GM10266 (cell line): ENCODE results near the gene PAK6.

Experiments
- DNase-seq: peaks from one replicate; pipeline ENCODE4 v3.0.0; 2012; ENCODE audit errors: extremely low spot score
- TF ChIP-seq, protein P1 (sequence below): IDR thresholded peaks from 2 replicates; pipeline ENCODE4 v1.5.1; 2012; ENCODE audit warnings: mild to moderate bottlenecking, low read depth; ENCODE audit not compliant: control insufficient read depth, insufficient read depth; ENCODE audit errors: missing control alignments

PAK6 gene

DNA sequence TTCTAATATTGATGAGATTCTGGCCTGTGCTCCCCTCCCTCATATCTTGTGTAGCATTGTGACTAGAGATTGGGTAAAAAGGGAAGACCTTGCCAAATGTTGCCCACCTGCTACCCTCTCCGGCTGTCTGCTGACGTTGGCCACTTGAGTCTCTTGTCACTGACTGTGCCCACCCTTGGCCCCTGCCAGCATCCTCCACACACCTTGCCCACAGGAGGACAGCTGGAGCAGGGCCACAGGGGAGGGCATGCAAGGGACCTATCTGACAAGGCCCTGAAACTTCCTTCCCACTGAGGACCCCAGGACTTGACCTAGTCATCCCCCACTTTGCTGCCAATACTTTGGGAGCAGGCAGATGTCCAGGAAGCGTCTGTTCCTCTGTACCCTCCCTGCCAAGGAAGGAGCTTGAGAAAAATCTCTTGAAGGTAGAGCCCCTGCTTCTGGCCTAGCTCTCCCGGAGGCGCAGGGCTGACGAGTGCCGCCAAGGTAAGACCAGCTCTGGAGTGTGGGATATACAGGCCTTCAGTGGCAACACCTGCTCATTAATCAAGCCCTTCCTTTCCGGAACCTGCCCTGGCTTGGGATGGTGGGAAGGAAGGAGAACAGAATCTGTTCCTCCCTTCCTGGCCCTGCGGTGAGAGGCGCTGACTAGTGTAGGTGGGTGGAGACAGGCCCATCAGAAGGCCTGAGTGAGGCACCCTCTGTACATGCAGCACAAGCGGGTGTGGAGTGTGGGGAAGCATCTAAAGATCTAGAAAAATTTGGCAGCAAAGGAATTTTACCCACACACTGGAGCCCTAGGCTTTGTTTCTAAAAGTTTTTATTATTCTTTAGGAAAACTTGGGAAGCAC is 4.9 kb upstream of the PAK6 start:
- DNase-seq: no peak
- TF ChIP-seq, protein P1, sequence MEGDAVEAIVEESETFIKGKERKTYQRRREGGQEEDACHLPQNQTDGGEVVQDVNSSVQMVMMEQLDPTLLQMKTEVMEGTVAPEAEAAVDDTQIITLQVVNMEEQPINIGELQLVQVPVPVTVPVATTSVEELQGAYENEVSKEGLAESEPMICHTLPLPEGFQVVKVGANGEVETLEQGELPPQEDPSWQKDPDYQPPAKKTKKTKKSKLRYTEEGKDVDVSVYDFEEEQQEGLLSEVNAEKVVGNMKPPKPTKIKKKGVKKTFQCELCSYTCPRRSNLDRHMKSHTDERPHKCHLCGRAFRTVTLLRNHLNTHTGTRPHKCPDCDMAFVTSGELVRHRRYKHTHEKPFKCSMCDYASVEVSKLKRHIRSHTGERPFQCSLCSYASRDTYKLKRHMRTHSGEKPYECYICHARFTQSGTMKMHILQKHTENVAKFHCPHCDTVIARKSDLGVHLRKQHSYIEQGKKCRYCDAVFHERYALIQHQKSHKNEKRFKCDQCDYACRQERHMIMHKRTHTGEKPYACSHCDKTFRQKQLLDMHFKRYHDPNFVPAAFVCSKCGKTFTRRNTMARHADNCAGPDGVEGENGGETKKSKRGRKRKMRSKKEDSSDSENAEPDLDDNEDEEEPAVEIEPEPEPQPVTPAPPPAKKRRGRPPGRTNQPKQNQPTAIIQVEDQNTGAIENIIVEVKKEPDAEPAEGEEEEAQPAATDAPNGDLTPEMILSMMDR: no peak

DNA sequence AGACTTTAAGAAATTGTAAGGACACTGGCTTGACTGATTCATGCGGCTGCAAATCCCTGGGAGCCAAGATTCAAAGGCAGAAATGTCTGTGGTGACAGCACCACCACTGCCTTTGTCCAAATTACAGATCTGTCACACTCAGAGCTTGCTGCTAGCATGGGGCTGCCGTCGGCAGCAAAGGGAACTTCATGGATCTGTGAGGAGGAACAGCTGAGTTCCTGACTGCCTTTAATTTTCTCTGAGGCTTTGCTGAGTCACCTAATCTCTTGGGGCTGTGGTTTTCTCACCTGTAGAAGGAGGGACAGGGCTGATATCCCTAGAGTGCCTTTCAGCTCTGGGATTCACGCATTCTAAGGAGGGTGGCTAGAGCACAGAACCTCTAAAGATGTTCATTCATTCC is 4.1 kb upstream of the PAK6 start:
- TF ChIP-seq, protein P1: no peak
- DNase-seq: no peak

DNA sequence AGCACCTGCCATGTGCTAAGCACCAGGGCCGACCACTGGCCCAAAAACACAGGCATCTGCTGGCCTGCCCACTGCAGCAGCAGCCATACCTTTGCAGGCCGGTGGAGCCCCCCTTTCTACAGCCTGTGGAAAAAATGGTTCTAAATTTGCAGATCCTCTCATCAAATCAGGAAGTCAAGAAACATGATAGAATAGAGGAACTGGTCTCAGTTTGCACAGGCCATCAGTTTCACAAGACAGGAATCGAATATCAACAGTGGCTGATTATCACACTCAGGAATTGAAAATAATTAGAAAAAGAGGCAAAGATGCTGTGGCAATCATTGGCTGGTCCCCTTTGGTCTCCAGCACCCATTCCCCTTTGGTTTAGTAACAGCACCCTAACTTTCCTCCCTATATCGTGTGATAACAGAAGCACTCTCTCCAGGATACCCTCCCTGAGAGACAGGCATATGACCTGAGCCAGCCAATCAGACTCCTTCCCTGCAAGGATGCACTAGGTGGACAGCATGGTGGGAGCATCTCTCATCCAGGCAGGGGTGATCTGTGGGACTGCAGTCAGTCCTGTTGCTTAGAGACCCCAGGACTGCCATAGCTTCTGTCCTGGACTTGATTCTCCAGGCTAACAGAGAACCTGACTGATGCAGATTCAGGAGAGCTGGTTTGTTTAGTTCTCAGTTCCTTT is 3.5 kb upstream of the PAK6 start:
- peak; percentile 35 for DNase-seq
- TF ChIP-seq, protein P1: no peak

DNA sequence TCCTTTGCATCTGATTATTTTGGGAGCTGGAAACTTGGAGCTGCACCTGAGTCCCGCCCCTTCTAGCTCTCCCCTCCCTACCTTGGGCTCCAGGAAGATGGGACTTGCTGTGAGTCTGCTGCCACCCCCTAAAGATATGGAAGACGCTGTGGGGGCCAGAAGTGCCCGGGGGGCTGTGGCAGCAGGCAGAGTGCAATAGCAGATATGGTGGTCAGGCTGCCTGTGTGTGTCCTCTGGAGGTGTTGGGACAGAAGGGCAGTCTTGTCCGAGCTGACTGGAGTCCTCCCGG is 485 bp downstream of the PAK6 start:
- DNase-seq: peak; percentile 45
- TF ChIP-seq, protein P1: no peak

DNA sequence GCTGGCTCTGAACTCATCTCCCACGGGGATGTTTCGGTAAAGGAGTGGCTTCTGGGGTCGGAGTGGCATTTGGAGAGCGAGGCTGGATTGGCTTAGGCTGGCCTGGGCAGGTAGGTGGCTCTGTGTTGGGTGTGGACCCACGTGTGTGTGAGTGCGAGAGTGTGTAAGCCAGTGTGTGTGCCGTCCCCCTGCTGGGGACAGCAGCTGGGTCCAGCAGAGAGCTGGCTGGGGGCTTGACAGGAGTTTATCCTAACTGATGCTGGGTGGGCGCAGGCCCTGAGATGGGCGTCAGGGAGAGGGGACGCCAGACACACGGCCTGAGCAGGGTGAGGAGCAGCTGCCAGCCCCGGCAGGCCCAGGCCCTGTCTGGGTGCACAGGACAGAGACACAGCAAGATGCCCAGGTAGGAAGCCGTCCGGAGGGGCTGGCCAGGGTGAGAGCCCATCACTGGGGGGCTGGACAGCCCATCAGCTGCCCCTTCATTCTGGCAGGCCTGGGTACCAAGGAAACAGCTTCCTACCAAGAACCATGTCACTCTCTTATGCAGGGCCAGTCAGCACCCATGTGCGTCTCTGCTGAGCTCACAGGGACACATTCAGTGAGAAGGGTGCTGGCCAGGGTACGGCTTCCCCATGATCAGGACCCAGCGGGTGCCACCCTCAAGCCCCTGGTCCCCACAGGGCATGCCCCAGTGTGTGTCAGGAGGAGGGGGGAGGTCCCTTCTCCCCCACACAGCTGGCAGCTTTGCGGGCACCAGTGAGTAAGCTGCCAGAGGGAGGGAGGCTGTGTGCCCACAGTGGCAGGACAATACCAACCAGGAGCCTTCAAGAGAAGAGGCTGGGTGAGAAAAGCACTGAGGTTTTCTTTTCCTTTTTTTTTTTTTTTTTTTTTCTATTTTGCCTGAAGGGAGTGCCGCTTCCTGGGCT is 1.1 kb downstream of the PAK6 start:
- TF ChIP-seq, protein P1: no peak
- DNase-seq: peak; percentile 25

DNA sequence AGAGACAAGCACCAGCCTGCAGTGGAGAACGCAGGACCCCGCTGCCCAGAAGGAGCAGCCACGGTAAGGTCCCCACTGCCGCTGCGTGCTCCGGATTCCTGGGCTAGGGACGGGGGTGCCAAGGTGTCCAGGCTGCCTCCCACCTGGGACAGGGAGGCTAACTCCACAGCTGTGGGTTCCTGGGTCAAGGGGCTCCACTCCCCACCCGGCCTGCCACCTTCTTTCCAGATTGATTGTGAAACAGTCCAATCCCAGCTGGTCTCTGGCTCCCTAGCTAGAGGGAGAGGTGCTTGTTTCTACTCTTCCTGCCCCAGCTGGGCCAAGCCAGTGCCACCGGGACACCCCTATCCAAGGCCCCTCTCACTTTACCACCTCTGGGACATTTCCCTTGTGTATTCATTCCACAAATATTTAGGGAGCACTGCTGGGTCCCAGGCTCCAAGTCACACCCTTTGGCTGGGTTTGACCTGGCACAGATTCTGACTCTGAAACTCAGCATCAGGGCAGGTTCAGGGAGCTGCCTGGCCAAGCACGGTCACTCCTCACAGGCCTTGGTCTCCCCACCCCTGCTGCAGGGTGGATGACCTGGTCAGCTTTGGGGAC is 1.9 kb downstream of the PAK6 start:
- DNase-seq: peak; percentile 25
- TF ChIP-seq, protein P1: no peak
